GM18507 (cell line): ENCODE measurements around the gene CHRNE.
A peak's percentile ranks its signal among the peaks of the same experiment; 100 is the strongest.
"Not testable (repeated sequence)": the region's sequence is repeated elsewhere in the genome, so short reads cannot be mapped to it uniquely, and the experiment has no call there.

Experiments used
- DNase-seq: peaks from one replicate; pipeline ENCODE4 v3.0.0; 2011; ENCODE audit warnings: low read depth; ENCODE audit not compliant: insufficient read length; ENCODE audit errors: extremely low spot score
- FAIRE-seq: peaks from 2 replicates; lab custom pipeline; 2011; peaks lifted over from hg19 to GRCh38; lab: Jason Lieb, UNC

The CHRNE gene

DNA sequence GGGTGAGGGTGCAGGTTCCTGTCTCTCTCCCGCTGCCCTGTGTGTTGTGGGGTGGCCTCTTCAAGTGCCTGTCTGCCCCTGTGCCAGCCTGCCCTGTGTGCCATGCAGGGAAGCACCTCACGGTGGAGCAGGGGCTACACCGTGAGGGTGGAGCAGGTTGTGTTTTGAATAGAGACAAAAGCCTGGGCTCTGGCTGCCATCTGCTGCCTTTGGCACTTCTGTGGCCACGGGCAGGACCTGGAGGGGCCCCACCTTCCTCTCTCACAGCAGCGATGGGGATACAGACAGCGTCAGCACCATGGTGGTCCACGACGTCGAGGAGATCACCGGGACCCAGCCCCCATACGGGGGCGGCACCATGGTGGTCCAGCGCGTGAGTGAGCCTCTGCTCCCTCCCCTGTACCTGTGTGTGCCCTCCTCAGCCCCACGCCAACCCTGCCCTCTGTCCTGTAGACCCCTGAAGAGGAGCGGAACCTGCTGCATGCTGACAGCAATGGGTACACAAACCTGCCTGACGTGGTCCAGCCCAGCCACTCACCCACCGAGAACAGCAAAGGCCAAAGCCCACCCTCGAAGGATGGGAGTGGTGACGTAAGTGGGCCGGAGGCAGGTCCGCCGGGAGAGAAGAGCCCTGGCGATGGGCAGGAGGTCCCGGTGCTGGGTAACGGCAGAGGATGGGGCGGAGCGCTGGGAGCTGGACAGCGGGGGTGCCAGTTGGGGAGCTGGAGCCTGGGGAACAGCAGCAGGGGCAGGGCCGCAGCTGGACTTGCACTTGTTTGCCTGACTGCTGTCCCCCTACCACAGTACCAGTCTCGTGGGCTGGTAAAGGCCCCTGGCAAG, 9.0 kb downstream of the CHRNE start:
- FAIRE-seq (no peak), DNase-seq (no peak)

DNA sequence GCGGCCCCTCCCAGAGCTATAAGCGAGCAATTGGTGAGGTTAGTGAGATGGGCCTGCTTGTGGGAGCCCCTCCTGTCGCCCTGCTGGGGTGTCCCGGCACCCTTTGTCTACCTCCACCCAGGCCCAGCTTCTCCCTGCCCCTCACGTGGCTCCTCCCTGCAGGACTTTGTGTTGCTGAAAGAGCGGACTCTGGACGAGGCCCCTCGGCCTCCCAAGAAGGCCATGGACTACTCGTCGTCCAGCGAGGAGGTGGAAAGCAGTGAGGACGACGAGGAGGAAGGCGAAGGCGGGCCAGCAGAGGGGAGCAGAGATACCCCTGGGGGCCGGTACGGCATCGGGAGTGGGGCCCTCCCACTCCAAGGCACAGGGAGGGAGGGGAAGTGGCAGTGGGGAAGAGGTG, 9.6 kb downstream of the CHRNE start:
- FAIRE-seq (no peak), DNase-seq (no peak)

DNA sequence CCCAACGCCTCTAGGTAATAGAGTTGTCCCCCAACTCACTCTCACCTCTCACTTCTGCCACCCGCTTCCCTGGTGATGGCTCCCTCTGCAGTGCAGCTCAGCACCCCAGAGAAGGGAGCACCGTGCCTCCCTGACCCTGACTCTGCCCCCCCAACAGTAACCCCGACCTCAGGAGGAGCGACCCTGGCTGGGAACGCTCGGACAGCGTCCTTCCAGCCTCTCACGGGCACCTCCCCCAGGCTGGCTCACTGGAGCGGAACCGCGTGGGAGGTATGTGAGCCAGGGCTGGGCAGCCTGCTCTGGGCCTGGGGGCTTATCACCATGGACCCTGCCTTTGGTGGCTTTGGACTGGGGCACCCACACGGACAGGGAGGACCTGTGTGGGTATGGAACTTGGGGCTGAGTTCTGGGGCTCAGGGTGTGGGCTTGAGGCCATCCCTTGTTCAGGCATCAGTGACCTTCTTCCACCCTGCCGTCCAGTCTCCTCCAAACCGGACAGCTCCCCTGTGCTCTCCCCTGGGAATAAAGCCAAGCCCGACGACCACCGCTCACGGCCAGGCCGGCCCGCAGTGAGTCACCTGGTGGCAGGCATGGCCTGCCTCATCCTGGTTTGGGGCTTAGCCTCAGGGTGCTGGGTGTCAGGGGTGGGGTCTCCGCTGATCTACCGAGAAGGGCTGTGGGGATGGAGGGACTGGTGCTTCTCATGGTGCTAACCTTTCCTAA, 10.2 kb downstream of the CHRNE start:
- no peak for DNase-seq
- no peak for FAIRE-seq

DNA sequence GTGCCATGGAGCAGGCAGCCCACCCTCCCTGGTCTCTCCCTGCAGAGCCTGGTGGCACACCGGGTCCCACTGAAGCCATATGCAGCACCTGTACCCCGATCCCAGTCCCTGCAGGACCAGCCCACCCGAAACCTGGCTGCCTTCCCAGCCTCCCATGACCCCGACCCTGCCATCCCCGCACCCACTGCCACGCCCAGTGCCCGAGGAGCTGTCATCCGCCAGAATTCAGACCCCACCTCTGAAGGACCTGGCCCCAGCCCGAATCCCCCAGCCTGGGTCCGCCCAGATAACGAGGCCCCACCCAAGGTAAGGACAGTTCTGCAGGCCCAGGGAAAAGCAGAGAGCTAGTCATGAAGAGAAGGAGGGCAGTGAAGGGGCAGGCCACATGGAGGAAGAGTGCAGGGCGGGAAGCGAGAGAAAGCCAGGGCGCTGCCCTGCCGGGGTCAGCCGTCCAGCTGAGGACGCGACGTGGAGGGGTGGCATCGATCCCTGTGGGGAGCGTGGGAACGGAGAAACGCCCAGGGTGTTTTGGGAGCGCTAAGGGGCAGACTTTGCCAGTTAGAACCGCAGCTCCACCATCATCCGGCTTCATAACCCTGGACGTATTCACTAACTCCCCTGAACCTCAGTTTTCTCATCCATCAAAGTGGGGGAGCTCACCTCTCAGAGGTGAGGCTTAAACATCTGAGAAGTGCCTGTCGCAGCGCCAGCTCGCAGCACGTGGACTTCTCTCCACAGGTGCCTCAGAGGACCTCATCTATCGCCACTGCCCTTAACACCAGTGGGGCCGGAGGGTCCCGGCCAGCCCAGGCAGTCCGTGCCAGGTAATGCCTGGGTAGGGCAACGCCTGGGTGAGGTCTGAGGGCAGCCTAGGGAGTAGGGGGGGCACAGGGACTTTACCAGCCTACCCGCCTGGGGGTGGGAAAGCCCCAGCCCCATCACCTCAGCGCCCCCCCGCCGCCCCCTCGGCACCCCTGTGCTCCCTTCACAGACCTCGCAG, 11.2 kb downstream of the CHRNE start:
- DNase-seq (no peak), FAIRE-seq (no peak)

DNA sequence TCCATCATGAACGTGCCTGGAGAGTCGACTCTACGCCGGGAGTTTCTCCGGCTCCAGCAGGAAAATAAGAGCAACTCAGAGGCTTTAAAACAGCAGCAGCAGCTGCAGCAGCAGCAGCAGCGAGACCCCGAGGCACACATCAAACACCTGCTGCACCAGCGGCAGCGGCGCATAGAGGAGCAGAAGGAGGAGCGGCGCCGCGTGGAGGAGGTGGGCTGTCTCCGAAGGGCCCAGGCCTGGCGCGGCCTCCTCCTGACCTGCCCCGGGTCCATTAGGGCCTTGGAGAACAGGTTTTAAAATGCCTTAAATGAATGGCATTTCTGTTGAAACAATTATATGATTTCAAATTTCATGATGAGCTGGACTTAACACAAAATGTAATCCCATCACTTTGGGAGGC, 15.3 kb downstream of the CHRNE start:
- DNase-seq = no peak
- no peak for FAIRE-seq

DNA sequence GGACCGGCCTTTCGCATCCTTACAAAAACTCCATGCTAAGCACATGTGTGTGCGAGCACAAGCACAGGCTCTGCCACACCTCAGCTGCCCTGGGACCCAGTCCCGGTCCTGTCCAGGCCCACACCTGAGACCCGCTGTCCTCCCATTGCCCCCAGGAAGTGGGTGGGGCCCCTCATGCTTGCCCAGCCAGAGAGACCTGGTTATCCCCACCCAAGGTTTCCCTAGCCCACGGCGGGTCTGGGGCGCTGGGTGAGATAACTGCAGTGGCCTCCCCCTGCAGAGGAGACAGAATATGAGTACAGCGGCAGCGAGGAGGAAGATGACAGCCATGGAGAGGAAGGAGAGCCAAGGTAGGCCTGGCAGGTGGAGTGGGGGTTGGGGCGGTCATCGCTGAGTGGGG, 16.1 kb downstream of the CHRNE start:
- no peak for FAIRE-seq
- no peak for DNase-seq

DNA sequence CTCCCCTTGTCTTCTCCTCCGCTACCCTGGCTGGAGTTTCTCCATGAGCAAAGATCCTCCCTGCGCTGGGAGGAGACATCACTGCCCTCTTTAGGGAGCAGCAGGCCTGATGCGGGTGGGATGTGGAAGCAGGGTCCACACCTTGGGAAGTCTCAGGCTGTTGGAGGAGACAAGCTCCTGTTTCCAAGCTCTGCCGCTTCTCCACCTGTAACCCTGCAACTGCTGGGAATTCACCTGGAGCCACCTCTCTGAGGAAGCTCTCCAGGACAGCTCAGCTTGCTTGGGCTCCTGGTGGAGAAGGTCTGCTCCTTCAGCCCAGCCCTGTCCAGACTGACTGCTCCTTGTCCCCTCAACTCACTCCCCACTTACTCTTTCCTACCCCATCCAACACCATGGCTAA, 18.4 kb downstream of the CHRNE start:
- DNase-seq = no peak
- no peak for FAIRE-seq

DNA sequence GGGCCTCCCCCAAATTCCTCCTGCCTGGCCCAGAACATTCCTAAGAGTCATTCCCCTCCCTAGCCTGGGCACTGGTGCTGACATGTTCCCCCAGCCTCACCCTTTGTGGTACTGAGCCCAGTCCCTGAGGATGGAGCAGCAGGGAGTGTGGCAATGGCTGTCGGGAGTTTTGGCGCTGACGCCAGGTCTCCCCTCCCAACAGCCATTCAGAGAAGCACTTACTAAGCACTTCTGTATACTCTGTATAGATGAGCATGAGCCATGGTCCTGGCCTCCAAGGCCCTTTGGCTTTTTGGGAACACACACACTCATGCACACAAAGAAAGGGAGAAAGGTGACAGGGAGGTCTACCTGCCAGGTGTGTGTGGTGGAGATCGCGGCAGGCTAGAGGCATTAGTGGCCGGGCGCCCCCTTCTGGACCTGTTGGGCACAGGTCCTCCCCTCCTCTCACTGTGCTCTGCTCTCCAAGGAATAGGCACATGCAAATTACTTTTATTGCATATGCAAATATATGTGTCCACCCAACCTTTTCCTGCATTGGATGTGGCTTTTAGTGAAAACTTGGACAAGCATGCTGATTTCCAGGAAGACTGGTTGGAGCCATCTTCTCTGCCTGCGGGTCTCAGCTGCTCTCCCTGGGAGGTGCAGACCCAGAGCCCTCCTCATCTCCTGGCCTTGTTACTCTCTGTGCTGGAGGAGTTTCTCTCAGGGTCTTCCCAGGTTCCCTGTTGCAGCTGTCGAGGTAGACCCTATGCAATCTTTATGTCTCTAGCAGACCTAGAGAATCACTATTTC, 20.9 kb downstream of the CHRNE start:
- peak; percentile 54 for DNase-seq

DNA sequence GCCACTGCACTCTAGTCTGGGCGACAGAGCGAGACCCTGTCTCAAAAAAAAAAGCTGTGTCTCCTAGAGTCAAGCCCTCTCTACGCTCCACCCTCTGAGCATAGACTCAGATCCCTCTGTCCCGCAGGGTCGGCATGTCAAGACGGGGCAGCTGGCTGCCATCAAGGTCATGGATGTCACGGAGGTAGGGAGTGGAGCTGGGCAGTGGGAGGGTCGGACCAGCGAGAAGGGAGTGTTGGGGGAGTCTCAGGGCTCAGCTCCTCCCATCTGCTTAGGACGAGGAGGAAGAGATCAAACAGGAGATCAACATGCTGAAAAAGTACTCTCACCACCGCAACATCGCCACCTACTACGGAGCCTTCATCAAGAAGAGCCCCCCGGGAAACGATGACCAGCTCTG, 22.0 kb downstream of the CHRNE start:
- FAIRE-seq (no peak), DNase-seq (no peak)

More for the DNA sequence above, 20.9 kb downstream of the CHRNE start:
- FAIRE-seq = peak; percentile 73

DNA sequence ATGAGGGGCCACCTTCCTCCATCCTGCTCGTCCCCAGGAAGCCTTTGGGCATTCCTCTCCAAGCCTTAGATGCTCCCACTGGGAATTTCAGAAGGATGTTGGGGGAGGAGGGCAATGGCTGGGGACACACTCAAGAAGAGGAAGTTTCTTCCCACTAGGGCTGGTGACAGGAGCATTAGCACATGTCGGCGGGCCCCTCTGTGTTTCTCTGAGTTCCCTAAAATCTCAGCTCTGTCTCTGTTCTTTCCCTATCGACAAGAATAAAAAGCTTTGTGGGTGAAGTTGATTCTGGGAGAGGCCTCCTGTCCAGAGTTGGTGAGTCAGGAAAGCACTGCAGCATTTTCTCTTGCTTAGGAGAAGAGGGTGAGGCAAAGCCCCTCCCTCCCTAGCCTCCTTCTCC, 23.3 kb downstream of the CHRNE start:
- DNase-seq (no peak), FAIRE-seq (no peak)

DNA sequence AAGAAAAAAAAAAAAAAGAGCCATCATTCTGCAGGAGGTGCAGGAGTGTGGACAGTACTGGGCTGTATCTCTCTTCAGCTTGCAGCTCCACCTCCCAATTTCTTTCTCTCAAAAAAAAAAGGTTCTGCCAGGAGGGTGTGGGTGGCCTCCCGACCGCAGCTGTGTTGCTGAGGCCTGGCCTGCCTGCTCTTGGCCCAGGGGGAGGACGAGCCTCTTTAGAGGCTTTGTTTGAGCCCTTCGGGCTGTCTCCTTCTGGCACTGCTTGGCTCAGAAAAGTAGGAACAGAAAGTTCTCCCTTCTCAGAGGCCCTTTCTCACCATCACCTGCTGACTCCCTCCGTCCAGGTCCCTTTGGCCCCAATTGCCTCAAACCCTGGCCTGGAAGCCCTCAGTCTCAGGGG, 25.8 kb downstream of the CHRNE start:
- no peak for FAIRE-seq

DNA sequence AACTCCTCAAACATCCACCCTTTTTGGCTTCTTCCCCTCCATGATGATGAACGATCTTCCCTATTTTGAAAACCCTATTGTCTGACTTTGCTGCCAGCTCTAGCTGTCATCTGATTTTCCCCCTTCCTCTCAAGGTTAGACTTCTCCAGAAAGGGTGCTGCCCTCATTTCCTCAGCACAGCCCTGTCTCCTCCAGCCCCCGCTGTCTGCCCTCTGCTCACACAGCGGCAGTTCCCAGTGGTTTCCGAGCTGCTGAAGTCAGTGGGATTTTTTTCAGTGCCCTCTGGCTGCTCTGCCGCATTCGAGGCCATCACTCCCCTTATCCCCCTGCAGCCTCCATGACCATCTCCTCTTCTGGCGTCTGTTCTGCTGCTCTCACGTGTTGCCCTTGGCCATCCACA, 30.1 kb downstream of the CHRNE start:
- FAIRE-seq (no peak), DNase-seq (no peak)

More for the DNA sequence above, 25.8 kb downstream of the CHRNE start:
- no peak for DNase-seq

DNA sequence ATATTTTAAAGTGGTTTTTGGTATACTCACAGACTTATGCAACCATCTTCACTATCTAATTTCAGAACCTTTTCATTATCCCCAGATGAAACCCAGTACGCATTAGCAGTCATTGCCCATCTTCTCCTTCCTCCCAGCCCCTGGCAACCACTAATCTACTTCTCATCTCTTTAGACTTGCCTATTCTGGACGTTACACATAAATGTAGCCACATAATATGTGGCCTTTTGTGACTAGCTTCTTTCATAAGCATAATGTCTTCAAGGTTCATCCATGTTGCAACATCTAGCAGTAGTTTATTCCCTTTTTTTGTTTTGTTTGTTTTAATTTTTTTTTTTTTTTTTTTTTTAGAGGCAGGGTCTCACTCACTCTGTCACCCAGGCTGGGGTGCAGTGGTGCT, 32.0 kb downstream of the CHRNE start:
- no peak for DNase-seq

DNA sequence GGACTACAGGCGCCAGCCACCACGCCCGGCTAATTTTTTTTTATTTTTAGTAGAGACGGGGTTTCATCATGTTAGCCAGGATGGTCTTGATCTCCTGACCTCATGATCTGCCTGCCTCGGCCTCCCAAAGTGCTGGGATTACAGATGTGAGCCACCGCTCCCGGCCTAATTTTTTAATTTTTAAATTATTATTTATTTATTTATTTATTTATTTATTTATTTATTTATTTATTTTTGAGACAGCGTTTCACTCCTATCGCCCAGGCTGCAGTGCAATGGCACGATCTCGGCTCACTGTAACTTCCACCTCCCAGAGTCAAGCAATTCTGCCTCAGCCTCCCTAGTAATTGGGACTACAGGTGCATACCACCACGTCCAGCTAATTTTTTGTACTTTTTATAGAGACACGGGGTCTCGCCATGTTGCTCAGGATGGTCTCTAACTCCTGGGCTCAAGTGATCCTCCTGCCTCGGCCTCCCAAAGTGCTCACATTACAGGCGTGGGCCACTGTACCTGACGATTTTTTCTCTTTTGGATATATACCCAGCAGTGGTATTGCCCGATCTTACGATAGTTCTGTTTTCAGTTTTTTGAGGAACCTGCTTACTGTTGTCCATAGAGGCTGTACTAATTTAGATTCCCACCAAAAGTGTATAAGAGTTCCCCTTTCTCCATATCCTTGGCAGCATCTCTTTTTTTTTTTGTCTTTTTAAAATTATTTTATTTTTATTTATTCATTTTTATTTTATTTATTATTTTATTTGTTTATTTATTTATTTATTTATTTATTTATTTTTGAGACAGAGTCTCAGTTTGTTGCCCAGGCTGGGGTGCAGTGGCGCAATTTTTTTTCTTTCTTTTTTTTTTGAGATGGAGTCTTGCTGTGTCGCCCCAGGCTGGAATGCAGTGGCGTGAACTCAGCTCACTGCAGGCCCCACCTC, 33.6 kb downstream of the CHRNE start:
- FAIRE-seq, DNase-seq: not testable (repeated sequence)

More for the DNA sequence above, 32.0 kb downstream of the CHRNE start:
- FAIRE-seq = no peak

DNA sequence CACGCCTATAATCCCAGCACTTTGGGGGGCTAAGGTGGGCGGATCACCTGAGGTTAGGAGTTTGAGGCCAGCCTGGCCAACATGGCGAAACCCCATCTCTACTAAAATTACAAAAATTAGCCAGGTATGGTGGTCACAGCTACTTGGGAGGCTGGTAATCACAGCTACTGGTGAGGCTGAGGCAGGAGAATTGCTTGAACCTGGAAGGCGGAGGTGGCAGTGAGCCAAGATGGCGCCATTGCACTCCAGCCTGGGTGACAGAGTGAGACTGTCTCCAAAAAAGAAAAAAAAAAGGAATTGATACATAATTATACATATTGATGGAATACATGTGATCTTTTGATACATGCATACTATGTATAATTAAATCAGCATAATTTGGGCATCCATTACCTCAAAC, 35.4 kb downstream of the CHRNE start:
- not testable (repeated sequence) for FAIRE-seq

DNA sequence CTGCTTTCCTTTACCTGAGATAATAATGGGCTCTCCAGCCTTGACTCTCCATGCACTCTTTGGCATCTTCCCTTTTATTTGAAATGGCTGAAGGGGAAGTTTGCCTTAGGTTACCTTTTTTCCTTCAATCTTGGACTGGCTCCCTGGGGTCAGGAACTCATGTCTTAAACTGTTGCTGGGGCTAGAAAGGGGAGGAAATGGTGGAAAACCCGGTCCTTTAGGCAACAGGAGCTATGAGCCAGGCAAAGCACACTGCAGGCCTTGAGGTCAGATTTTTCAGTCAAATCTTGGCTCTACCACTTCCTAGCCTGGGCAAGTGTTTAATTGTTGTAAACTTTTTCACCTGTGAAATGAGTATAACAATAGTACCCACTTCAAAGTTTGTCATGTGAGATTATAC, 39.6 kb downstream of the CHRNE start:
- no peak for FAIRE-seq
- no peak for DNase-seq

More for the DNA sequence above, 35.4 kb downstream of the CHRNE start:
- DNase-seq = not testable (repeated sequence)

DNA sequence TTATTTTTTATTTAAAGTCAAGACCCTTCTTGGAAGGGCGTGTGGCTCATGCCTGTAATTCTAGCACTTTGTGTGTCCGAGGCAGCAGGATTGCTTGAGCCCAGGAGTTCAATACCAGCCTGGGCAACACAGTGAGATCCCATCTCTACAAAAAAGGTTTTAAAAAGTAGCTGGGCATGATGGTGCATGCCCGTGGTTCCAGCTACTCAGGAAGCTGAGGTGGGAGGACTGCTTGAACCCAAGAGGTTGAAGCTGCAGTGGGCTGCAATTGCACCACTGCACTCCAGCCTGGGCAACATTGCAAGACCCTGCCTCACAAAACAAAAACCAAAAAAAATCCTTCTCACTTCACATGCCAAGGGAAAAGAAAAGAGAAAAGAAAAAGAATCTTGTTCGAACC, 40.2 kb downstream of the CHRNE start:
- DNase-seq = no peak
- FAIRE-seq = no peak

DNA sequence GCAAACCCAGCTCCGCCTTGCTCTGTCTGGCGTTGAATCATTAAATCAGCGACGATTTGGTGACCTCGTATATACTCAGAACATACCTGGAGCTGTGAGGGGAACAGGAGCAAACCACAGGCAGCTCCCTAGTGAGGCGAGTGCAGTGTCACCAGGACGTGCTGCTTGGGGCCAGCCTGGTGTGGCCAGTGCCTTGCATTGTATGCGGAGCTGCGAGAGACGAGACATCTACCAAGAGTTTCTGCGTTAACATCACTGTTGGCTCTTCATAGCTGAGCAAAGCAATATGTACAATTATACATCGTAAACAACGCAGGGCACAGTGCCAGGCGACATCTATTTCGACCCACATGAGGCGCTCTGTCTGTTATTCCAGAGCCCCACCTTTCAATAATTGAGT, 41.8 kb downstream of the CHRNE start:
- FAIRE-seq (no peak), DNase-seq (no peak)
